Endothelial cell of umbilical vein (primary cell): ENCODE data around the gene ZNF385B. TPM values are rescaled to one million over a fixed set of nuclear protein-coding genes. Genes with fewer than 3 reads are reported as not detected.

Source experiments
- BruUV-seq: library from RNA; stranded (reverse); fragments of 400-500 nt; replicated peaks from 2 replicates; lab custom pipeline; 2021; lab: Mats Ljungman, UMichigan
- CTCF ChIA-PET: fragments of 300-600, 350-600 bp; sonication (Branson Sonifier 250); formaldehyde crosslinking; loops from one replicate; lab custom pipeline; 2021; ENCODE audit warnings: antibody characterized with exemption, inconsistent platforms; lab: Charles Lee
- POLR2A ChIA-PET: fragments of 300-600, 350-600 bp; sonication (Branson Sonifier 250); formaldehyde crosslinking; loops from one replicate; lab custom pipeline; 2021; ENCODE audit warnings: antibody characterized with exemption, inconsistent platforms; lab: Charles Lee
- DNase-seq: peaks from one replicate; pipeline ENCODE4 v3.0.0-alpha.2; 2011; ENCODE audit warnings: low read depth, low spot score
- FAIRE-seq: peaks from 2 replicates; lab custom pipeline; 2011; peaks lifted over from hg19 to GRCh38; lab: Jason Lieb, UNC
- H2AFZ ChIP-seq: 2 replicates; pipeline ENCODE4 v1.6.0; 2012; ENCODE audit warnings: low read depth, low read length, control low read depth, inconsistent platforms
- H3K27ac ChIP-seq: 2 replicates; pipeline ENCODE4 v1.5.1; 2011; ENCODE audit warnings: low read depth, mild to moderate bottlenecking, control low read depth, low read length, moderate library complexity; ENCODE audit not compliant: insufficient read depth
- H3K27me3 ChIP-seq, 2 experiments: 2 replicates each; pipeline versions ENCODE4 v1.6.0 to v1.6.1; 2011; ENCODE audit warnings: low read length in 2 of 2, mixed read lengths in 1 of 2; ENCODE audit not compliant: control insufficient read depth in 2 of 2, insufficient read depth in 2 of 2
- H3K36me3 ChIP-seq, 2 experiments: 2 replicates in 1 of 2; 3 replicates in 1 of 2; pipeline ENCODE4 v1.5.1; 2011; ENCODE audit warnings: low read length in 2 of 2, mild to moderate bottlenecking in 1 of 2, moderate library complexity in 1 of 2; ENCODE audit not compliant: control insufficient read depth in 2 of 2, insufficient read depth in 2 of 2; ENCODE audit errors: extremely low read depth in 1 of 2
- H3K4me1 ChIP-seq: 3 replicates; pipeline ENCODE4 v1.5.1; 2011; ENCODE audit warnings: mild to moderate bottlenecking, low read length; ENCODE audit not compliant: control insufficient read depth, insufficient read depth; ENCODE audit errors: extremely low read depth
- H3K4me2 ChIP-seq: 2 replicates; pipeline ENCODE4 v1.6.1; 2011; ENCODE audit warnings: low read length, control low read depth, mixed read lengths; ENCODE audit not compliant: insufficient read depth
- H3K4me3 ChIP-seq, 3 experiments: fragments of 200-600 bp in 1 of 3; sonication (generic), shearing (Covaris generic) in 1 of 3; replicated peaks in 1 of 3; 2 replicates each; pipeline ENCODE4 v1.5.1; 2011 to 2016; ENCODE audit warnings: control low read depth in 3 of 3, low read length in 3 of 3, mild to moderate bottlenecking in 2 of 3, inconsistent platforms in 1 of 3, low read depth in 1 of 3, moderate library complexity in 1 of 3; ENCODE audit not compliant: insufficient read depth in 1 of 3
- H3K79me2 ChIP-seq: 2 replicates; pipeline ENCODE4 v1.6.0; 2012; ENCODE audit warnings: low read length, inconsistent platforms; ENCODE audit not compliant: control insufficient read depth, insufficient read depth
- H3K9ac ChIP-seq: replicated peaks from 2 replicates; pipeline ENCODE3; 2011; ENCODE audit warnings: low read length, control low read depth; ENCODE audit not compliant: insufficient read depth; ENCODE audit errors: extremely low read depth
- H3K9me1 ChIP-seq: replicated peaks from 3 replicates; pipeline ENCODE4 v1.6.0; 2011; ENCODE audit warnings: mild to moderate bottlenecking, low read length; ENCODE audit not compliant: control insufficient read depth, insufficient read depth; ENCODE audit errors: extremely low read depth
- H3K9me3 ChIP-seq: replicated peaks from 2 replicates; pipeline ENCODE4 v1.5.1; 2012; ENCODE audit warnings: low read length, inconsistent platforms; ENCODE audit not compliant: control insufficient read depth, insufficient read depth
- H4K20me1 ChIP-seq: replicated peaks from 2 replicates; pipeline ENCODE3; 2011; ENCODE audit warnings: mild to moderate bottlenecking, low read length; ENCODE audit not compliant: control insufficient read depth, insufficient read depth; ENCODE audit errors: extremely low read depth
- EZH2 ChIP-seq: IDR thresholded peaks from 2 replicates; pipeline ENCODE4 v1.6.1; 2012; ENCODE audit warnings: borderline replicate concordance, low read depth, mild to moderate bottlenecking, moderate library complexity, low read length, inconsistent platforms; ENCODE audit not compliant: severe bottlenecking
- FOS ChIP-seq: IDR thresholded peaks from 2 replicates; pipeline ENCODE4 v1.6.1; 2011; ENCODE audit warnings: mild to moderate bottlenecking, low read length, moderate library complexity, borderline replicate concordance; ENCODE audit not compliant: insufficient read depth
- GATA2 ChIP-seq: IDR thresholded peaks from 2 replicates; pipeline ENCODE4 v1.7.0; 2011; ENCODE audit warnings: low read depth, mild to moderate bottlenecking, moderate library complexity, mixed read lengths, low read length; ENCODE audit not compliant: insufficient read length, insufficient read depth
- JUN ChIP-seq: IDR thresholded peaks from 2 replicates; pipeline ENCODE4 v1.6.1; 2011; ENCODE audit warnings: borderline replicate concordance, low read depth; ENCODE audit not compliant: insufficient read length, insufficient read depth
- MYC ChIP-seq: IDR thresholded peaks from one replicate; pipeline ENCODE4 v1.6.1; 2011; ENCODE audit warnings: mild to moderate bottlenecking, low read depth, low read length
- POLR2A ChIP-seq: IDR thresholded peaks from 2 replicates; pipeline ENCODE4 v1.6.1; 2012; ENCODE audit warnings: low read depth, mild to moderate bottlenecking, control low read depth, low read length
- POLR2AphosphoS5 ChIP-seq: IDR thresholded peaks from 2 replicates; pipeline ENCODE4 v1.6.1; 2012; ENCODE audit warnings: low read depth, mild to moderate bottlenecking, control low read depth, low read length, moderate library complexity; ENCODE audit not compliant: insufficient read depth
- dilution Hi-C: fragments of 300-500 bp; cut with MboI; formaldehyde crosslinking; loops from one replicate; pipeline ENCODE4 v1.15.0; 2019; ENCODE audit warnings: low sequenced_read_pairs; ENCODE audit not compliant: extremely low pct_ligation_motif_present
- intact Hi-C: fragments of 100-400 bp; cut with micrococcal nuclease; formaldehyde crosslinking; loops from one replicate; pipeline ENCODE4 v1.10.0; 2022
- polyA plus RNA-seq, 4 experiments: library from polyadenylated mRNA; depleted of rRNA in 3 of 4; stranded (reverse) in 3 of 4; unstranded in 1 of 4; fragments of >200 nt; gene quantifications; 2 replicates each; pipeline versions ENCODE4 v1.2.1 to v1.2.3, GENCODE V29; 2011 to 2012; ENCODE audit warnings: missing spikeins in 1 of 4
- total RNA-seq: library from RNA; stranded (reverse); gene quantifications from 2 replicates; pipeline ENCODE4 v1.2.3, GENCODE V29; 2021
- TF ChIP-seq, protein P1 (sequence below): IDR thresholded peaks from 2 replicates; pipeline ENCODE4 v1.6.1; 2011; ENCODE audit not compliant: insufficient read depth, insufficient read length
- TF ChIP-seq, protein P2 (sequence below), 2 donors: IDR thresholded peaks; 1 replicate in 1 of 2; 2 replicates in 1 of 2; pipeline ENCODE4 v1.5.1; 2011; ENCODE audit warnings: low read length in 2 of 2, mild to moderate bottlenecking in 2 of 2, moderate library complexity in 2 of 2, control low read depth in 1 of 2, inconsistent platforms in 1 of 2, low read depth in 1 of 2; ENCODE audit not compliant: insufficient read depth in 1 of 2; ENCODE audit errors: extremely low read depth in 1 of 2

ZNF385B gene
- total and polyA plus RNA-seq, 2 donors (not counting 3 experiments of a cell fraction or from before 2014, with no cell fraction given): not detected

DNA sequence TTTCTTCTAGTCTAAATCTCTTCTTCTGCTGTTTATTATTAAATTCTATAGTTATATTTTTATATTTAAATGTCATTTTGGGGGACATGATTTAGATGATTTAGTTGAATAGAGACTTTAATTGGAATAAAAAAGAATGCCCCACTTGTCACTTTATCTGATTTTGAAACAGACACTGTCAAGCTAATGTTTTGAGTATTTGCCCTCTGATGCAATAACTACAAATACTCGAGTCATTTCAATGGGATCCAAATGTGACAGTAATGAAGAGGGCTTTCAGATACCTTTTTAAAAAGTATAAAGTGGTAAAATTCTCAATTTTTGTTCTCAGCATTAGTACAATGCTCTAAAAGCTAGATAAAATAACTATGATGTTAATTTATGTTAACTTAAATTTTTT lies 339.5 kb downstream of the ZNF385B start:
- Histone ChIP-seq H3K9me3 (no peaks in the 10 kb centered on the region), H3K4me1 (no peaks in the 10 kb centered on the region), H3K79me2 (no peaks in the 10 kb centered on the region), H3K9ac (no peak overlapping the region), H3K9me1 (no peaks in the 10 kb centered on the region), H4K20me1 (no peaks in the 10 kb centered on the region), H3K4me2 (no peak overlapping the region), H3K36me3 (no peaks in the 10 kb centered on the region), H3K4me3 (no peak overlapping the region), H3K27ac (no peak overlapping the region), H2AFZ (no peak overlapping the region), H3K27me3 (no peaks in the 10 kb centered on the region)
- FAIRE-seq (no peak), DNase-seq (no peak)
- POLR2A ChIA-PET: no interaction called here
- CTCF ChIA-PET: no interaction called here
- no peak for TF ChIP-seq JUN
- no peak for TF ChIP-seq FOS
- TF ChIP-seq EZH2: no peak
- TF ChIP-seq, protein P1, sequence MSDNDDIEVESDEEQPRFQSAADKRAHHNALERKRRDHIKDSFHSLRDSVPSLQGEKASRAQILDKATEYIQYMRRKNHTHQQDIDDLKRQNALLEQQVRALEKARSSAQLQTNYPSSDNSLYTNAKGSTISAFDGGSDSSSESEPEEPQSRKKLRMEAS: no peak
- no peak for TF ChIP-seq GATA2
- no peak for TF ChIP-seq MYC
- TF ChIP-seq POLR2AphosphoS5: no peak
- TF ChIP-seq POLR2A: no peak
- dilution Hi-C loops: no loop called here
- intact Hi-C loops: no loop called here
- no TSS peak for BruUV-seq

DNA sequence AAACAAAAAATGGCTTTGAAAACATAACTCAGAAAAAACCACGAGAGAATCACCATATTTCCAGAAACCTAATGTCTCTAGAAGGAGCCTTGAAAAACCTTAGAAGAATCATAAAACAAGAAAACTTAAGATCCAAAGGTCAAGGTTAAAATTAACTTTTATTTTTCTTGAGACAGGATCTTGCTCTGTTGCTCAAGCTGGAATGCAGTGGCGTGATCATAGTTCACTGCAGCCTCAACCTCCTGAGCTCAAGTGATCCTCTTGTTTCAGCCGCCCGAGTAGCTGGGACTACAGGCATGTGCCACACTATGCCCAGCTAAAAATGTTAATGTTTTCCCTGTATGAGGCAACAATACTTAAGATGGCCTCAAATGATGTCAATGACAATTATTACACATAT lies 342.6 kb downstream of the ZNF385B start:
- no peaks in the 10 kb centered on the region for H3K9me3 ChIP-seq

More for the DNA sequence above, 342.6 kb downstream of the ZNF385B start:
- H3K36me3 ChIP-seq: no peaks in the 10 kb centered on the region
- H3K9ac ChIP-seq: no peak overlapping the region
- no TSS peak for BruUV-seq
- no peaks in the 10 kb centered on the region for H3K4me1 ChIP-seq
- H3K27me3 ChIP-seq: no peaks in the 10 kb centered on the region
- CTCF ChIA-PET: no interaction called here
- no peaks in the 10 kb centered on the region for H3K9me1 ChIP-seq
- H4K20me1 ChIP-seq: no peaks in the 10 kb centered on the region
- intact Hi-C loops (no loop called here), dilution Hi-C loops (no loop called here)
- no peak overlapping the region for H3K4me3 ChIP-seq
- TF ChIP-seq GATA2 (no peak), FOS (no peak), POLR2A (no peak), JUN (no peak), MYC (no peak), POLR2AphosphoS5 (no peak), EZH2 (no peak)
- TF ChIP-seq, protein P2, sequence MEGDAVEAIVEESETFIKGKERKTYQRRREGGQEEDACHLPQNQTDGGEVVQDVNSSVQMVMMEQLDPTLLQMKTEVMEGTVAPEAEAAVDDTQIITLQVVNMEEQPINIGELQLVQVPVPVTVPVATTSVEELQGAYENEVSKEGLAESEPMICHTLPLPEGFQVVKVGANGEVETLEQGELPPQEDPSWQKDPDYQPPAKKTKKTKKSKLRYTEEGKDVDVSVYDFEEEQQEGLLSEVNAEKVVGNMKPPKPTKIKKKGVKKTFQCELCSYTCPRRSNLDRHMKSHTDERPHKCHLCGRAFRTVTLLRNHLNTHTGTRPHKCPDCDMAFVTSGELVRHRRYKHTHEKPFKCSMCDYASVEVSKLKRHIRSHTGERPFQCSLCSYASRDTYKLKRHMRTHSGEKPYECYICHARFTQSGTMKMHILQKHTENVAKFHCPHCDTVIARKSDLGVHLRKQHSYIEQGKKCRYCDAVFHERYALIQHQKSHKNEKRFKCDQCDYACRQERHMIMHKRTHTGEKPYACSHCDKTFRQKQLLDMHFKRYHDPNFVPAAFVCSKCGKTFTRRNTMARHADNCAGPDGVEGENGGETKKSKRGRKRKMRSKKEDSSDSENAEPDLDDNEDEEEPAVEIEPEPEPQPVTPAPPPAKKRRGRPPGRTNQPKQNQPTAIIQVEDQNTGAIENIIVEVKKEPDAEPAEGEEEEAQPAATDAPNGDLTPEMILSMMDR (IDR thresholded peaks at IDR 0.05; ENCODE audit: extremely low read depth in 1 of 2, insufficient read depth in 1 of 2, low read depth in 1 of 2, low read length in 2 of 2): no peak
- TF ChIP-seq, protein P1: no peak
- POLR2A ChIA-PET: no interaction called here
- DNase-seq: no peak
- no peak overlapping the region for H3K4me2 ChIP-seq
- no peak overlapping the region for H2AFZ ChIP-seq
- H3K79me2 ChIP-seq: no peaks in the 10 kb centered on the region
- no peak overlapping the region for H3K27ac ChIP-seq
- FAIRE-seq: no peak
